IMR-90 (cell line): ENCODE data around the gene FCHSD2. TPM values are rescaled to one million over a fixed set of nuclear protein-coding genes. Genes with fewer than 3 reads are reported as not detected.

Experiments used
- ATAC-seq: fragments of 200-7000 bp; cut with Tn5 transposase; 2 replicates; pipeline ENCODE4 v1.9.1; 2020; ENCODE audit warnings: low read depth, mild to moderate bottlenecking, moderate library complexity
- BruUV-seq: library from RNA; stranded (reverse); fragments of 400-500 nt; replicated peaks from 2 replicates; lab custom pipeline; 2021; lab: Mats Ljungman, UMichigan
- CTCF ChIA-PET: fragments of 300-600 bp; formaldehyde crosslinking; extraction: SDS; loops from one replicate; lab custom pipeline; 2021; ENCODE audit warnings: antibody characterized with exemption; lab: Yijun Ruan, JAX
- POLR2A ChIA-PET: fragments of 300-600 bp; sonication (Branson Sonifier 250); formaldehyde crosslinking; loops from one replicate; lab custom pipeline; 2022; ENCODE audit warnings: antibody characterized with exemption; ENCODE audit not compliant: unreplicated experiment; lab: Charles Lee
- DNase-seq: peaks from one replicate; pipeline ENCODE4 v3.0.0; 2013
- H2AFZ ChIP-seq: replicated peaks from 2 replicates; pipeline ENCODE3; 2013; ENCODE audit warnings: low read length, mild to moderate bottlenecking; ENCODE audit not compliant: poor library complexity
- H2AK5ac ChIP-seq: 2 replicates; pipeline ENCODE4 v1.6.1; 2013; ENCODE audit warnings: low read depth, low read length, inconsistent platforms
- H2AK9ac ChIP-seq: replicated peaks from 2 replicates; pipeline ENCODE3; 2013; ENCODE audit warnings: mild to moderate bottlenecking, low read depth, low read length, moderate library complexity; ENCODE audit not compliant: poor library complexity
- H2BK120ac ChIP-seq: 2 replicates; pipeline ENCODE4 v1.6.1; 2013; ENCODE audit warnings: low read depth, low read length, inconsistent platforms
- H2BK15ac ChIP-seq: 3 replicates; pipeline ENCODE4 v1.6.1; 2013; ENCODE audit warnings: low read depth, low read length, inconsistent platforms
- H2BK20ac ChIP-seq: 2 replicates; pipeline ENCODE4 v1.6.1; 2013; ENCODE audit warnings: low read depth, mild to moderate bottlenecking, inconsistent platforms, low read length, moderate library complexity
- H2BK5ac ChIP-seq: 2 replicates; pipeline ENCODE4 v1.6.1; 2013; ENCODE audit warnings: mild to moderate bottlenecking, low read depth, low read length, inconsistent platforms; ENCODE audit not compliant: poor library complexity, severe bottlenecking
- H3K14ac ChIP-seq: replicated peaks from 2 replicates; pipeline ENCODE4 v1.6.1; 2013; ENCODE audit warnings: low read depth, low read length, inconsistent platforms
- H3K18ac ChIP-seq: 2 replicates; pipeline ENCODE4 v1.6.1; 2013; ENCODE audit warnings: low read depth, low read length, control low read depth
- H3K23ac ChIP-seq: 2 replicates; pipeline ENCODE4 v1.6.1; 2013; ENCODE audit warnings: low read depth, low read length, inconsistent platforms
- H3K27ac ChIP-seq: 2 replicates; pipeline ENCODE4 v1.5.1; 2013; ENCODE audit warnings: mild to moderate bottlenecking, control low read depth, low read length; ENCODE audit not compliant: insufficient read depth
- H3K27me3 ChIP-seq: 2 replicates; pipeline ENCODE4 v1.6.1; 2013; ENCODE audit warnings: low read length; ENCODE audit not compliant: control insufficient read depth, insufficient read depth
- H3K36me3 ChIP-seq: 2 replicates; pipeline ENCODE4 v1.6.1; 2013; ENCODE audit warnings: low read length, mixed read lengths; ENCODE audit not compliant: control insufficient read depth, insufficient read depth
- H3K4ac ChIP-seq: 2 replicates; pipeline ENCODE4 v1.6.1; 2013; ENCODE audit warnings: low read depth, low read length, inconsistent platforms
- H3K4me1 ChIP-seq: 2 replicates; pipeline ENCODE4 v1.6.1; 2013; ENCODE audit warnings: low read length, mixed read lengths; ENCODE audit not compliant: control insufficient read depth, insufficient read depth
- H3K4me2 ChIP-seq: 2 replicates; pipeline ENCODE4 v1.6.1; 2013; ENCODE audit warnings: low read depth, mild to moderate bottlenecking, control low read depth, low read length, moderate library complexity
- H3K4me3 ChIP-seq: 2 replicates; pipeline ENCODE4 v1.5.1; 2013; ENCODE audit warnings: low read depth, mild to moderate bottlenecking, control low read depth, low read length, moderate library complexity; ENCODE audit not compliant: insufficient read depth
- H3K56ac ChIP-seq: 2 replicates; pipeline ENCODE4 v1.6.1; 2013; ENCODE audit warnings: low read length, inconsistent platforms; ENCODE audit not compliant: insufficient read depth; ENCODE audit errors: extremely low read depth
- H3K79me1 ChIP-seq, 2 experiments: 2 replicates each; pipeline ENCODE4 v1.6.1; 2013; ENCODE audit warnings: low read length in 2 of 2, inconsistent platforms in 1 of 2, low read depth in 1 of 2
- H3K9ac ChIP-seq: 2 replicates; pipeline ENCODE4 v1.6.1; 2013; ENCODE audit warnings: low read depth, low read length, control low read depth
- H3K9me1 ChIP-seq: 2 replicates; pipeline ENCODE4 v1.6.1; 2013; ENCODE audit warnings: low read length, inconsistent platforms; ENCODE audit not compliant: insufficient read depth
- H3K9me3 ChIP-seq: 2 replicates; pipeline ENCODE4 v1.6.1; 2013; ENCODE audit warnings: low read length; ENCODE audit not compliant: control insufficient read depth, insufficient read depth
- H4K20me1 ChIP-seq: 2 replicates; pipeline ENCODE4 v1.6.1; 2013; ENCODE audit warnings: low read length, inconsistent platforms; ENCODE audit not compliant: insufficient read depth
- H4K5ac ChIP-seq: 2 replicates; pipeline ENCODE4 v1.6.1; 2013; ENCODE audit warnings: mild to moderate bottlenecking, low read depth, low read length, control low read depth
- H4K8ac ChIP-seq, 2 experiments: 2 replicates each; pipeline ENCODE4 v1.6.1; 2013; ENCODE audit warnings: low read depth in 2 of 2, low read length in 2 of 2, control low read depth in 1 of 2, inconsistent platforms in 1 of 2
- H4K91ac ChIP-seq: 2 replicates; pipeline ENCODE4 v1.6.1; 2013; ENCODE audit warnings: low read depth, low read length, inconsistent platforms; ENCODE audit not compliant: insufficient read depth
- CEBPB ChIP-seq: IDR thresholded peaks from 2 replicates; pipeline ENCODE4 v1.6.1; 2012; ENCODE audit warnings: low read depth, low read length, improper control_type of control experiment
- CHD1 ChIP-seq: IDR thresholded peaks from 2 replicates; pipeline ENCODE4 v1.6.1; 2012; ENCODE audit warnings: low read depth, low read length, improper control_type of control experiment
- CTCF ChIP-seq: conservative IDR thresholded peaks from 2 replicates; pipeline ENCODE4 v1.5.1; 2012; ENCODE audit warnings: mild to moderate bottlenecking, low read depth, low read length, improper control_type of control experiment
- MAFK ChIP-seq: IDR thresholded peaks from 2 replicates; pipeline ENCODE4 v1.6.1; 2012; ENCODE audit warnings: low read depth, low read length, improper control_type of control experiment
- POLR2A ChIP-seq: IDR thresholded peaks from 2 replicates; pipeline ENCODE4 v1.6.1; 2012; ENCODE audit warnings: mild to moderate bottlenecking, low read depth, low read length
- RCOR1 ChIP-seq: IDR thresholded peaks from 2 replicates; pipeline ENCODE4 v1.6.1; 2012; ENCODE audit warnings: mild to moderate bottlenecking, low read length, improper control_type of control experiment; ENCODE audit not compliant: insufficient replicate concordance
- RFX5 ChIP-seq: IDR thresholded peaks from 2 replicates; pipeline ENCODE4 v1.8.0; 2012; ENCODE audit warnings: low read depth, mild to moderate bottlenecking, low read length, moderate library complexity
- SMC3 ChIP-seq: fragments of 150-350 bp; IDR thresholded peaks from 2 replicates; pipeline ENCODE4 v1.6.1; 2016; ENCODE audit warnings: low read depth, mild to moderate bottlenecking, antibody characterized with exemption, low read length, moderate library complexity
- WGBS, 2 experiments: methylation state at CpG; one replicate each; pipeline versions ENCODE4 v1.1.5 to v1.1.7; 2013; ENCODE audit warnings: missing lambda C conversion rate in 2 of 2; ENCODE audit not compliant: insufficient read length in 1 of 2; ENCODE audit errors: extremely low coverage in 2 of 2; 5-methylcytosine and 5-hydroxymethylcytosine counted together
- dilution Hi-C: fragments of 300-500 bp; cut with HindIII; formaldehyde crosslinking; loops from one replicate; pipeline ENCODE4 v1.14.3; 2018; ENCODE audit warnings: low sequenced_read_pairs; ENCODE audit not compliant: unreplicated experiment
- in situ Hi-C: fragments of 300-500 bp; cut with MboI; formaldehyde crosslinking; loops from 3 replicates; pipeline ENCODE4 v1.14.3; 2019; ENCODE audit warnings: low sequenced_read_pairs, inconsistent platforms, mixed read lengths
- intact Hi-C: fragments of 100-400 bp; cut with micrococcal nuclease; formaldehyde crosslinking; loops from 2 replicates; pipeline ENCODE4 v1.10.0; 2022
- polyA plus RNA-seq, 3 experiments: library from polyadenylated mRNA; depleted of rRNA; stranded (reverse); fragments of >200 nt; gene quantifications; 2 replicates each; pipeline ENCODE4 v1.2.3, GENCODE V29; 2012; ENCODE audit warnings: low replicate concordance in 1 of 3
- total RNA-seq: library from RNA; depleted of rRNA; stranded (reverse); fragments of >200 nt; gene quantifications from 2 replicates; pipeline ENCODE4 v1.2.3, GENCODE V29; 2012

Gene FCHSD2
- total and polyA plus RNA-seq, 2 of the 4 experiments (the other 2 are of a cell fraction), result 5.9 to 18.7 TPM

- no peak overlapping the region for H2AK9ac ChIP-seq
- no peaks in the 10 kb centered on the region for H3K27me3 ChIP-seq
- no peak overlapping the region for H3K4me2 ChIP-seq
- H3K56ac ChIP-seq, result no peak overlapping the region
- H2AFZ ChIP-seq, result no peak overlapping the region
- no peak overlapping the region for H4K5ac ChIP-seq
- no peak for TF ChIP-seq CTCF
- TF ChIP-seq RFX5, result no peak
- TF ChIP-seq MAFK, result no peak
- no peak for TF ChIP-seq CEBPB
- TF ChIP-seq RCOR1, result no peak
- no peak for TF ChIP-seq CHD1
- TF ChIP-seq POLR2A, result no peak
- TF ChIP-seq SMC3, result no peak
- intact Hi-C loops (no loop called here), in situ Hi-C loops (no loop called here), dilution Hi-C loops (no loop called here)
- WGBS, 2 experiments, result 92% methylated on average over 2 of the region's 2 CpGs; no CpG with 5 or more reads in 1 of the 2 experiments
- BruUV-seq, result no TSS peak
- H3K79me1 ChIP-seq, result peaks cover 0 to 3% of the 10 kb centered on the region in 2 experiments; a peak in 3 of 4 replicates
- no peak overlapping the region for H2BK5ac ChIP-seq
- no peak overlapping the region for H4K8ac ChIP-seq
- H3K36me3 ChIP-seq, result peaks cover 6% of the 10 kb centered on the region
- H3K4me1 ChIP-seq, result no peaks in the 10 kb centered on the region
- no peak overlapping the region for H3K9ac ChIP-seq
- CTCF ChIA-PET, result no interaction called here
- 0 out of 2 replicates have a peak, but pooled peaks cover 4% of the 10 kb centered on the region for H3K9me1 ChIP-seq
- H3K18ac ChIP-seq, result no peak overlapping the region
- H2AK5ac ChIP-seq, result no peak overlapping the region
- no peak overlapping the region for H3K4me3 ChIP-seq
- H2BK20ac ChIP-seq, result no peak overlapping the region
- H3K14ac ChIP-seq, result no peak overlapping the region
- H3K23ac ChIP-seq, result no peak overlapping the region
- no peak overlapping the region for H3K4ac ChIP-seq
- H2BK15ac ChIP-seq, result no peak overlapping the region
- ATAC-seq, result no peak
- H4K91ac ChIP-seq, result no peak overlapping the region
- DNase-seq, result no peak
- no peak overlapping the region for H3K27ac ChIP-seq
- H2BK120ac ChIP-seq, result no peak overlapping the region
- H3K9me3 ChIP-seq, result no peaks in the 10 kb centered on the region
- H4K20me1 ChIP-seq, result no peaks in the 10 kb centered on the region
- POLR2A ChIA-PET, result interaction anchor here (0.6 kb wide), 1 partner anchor 25 kb away, joined by 5 read pairs; no protein-coding TSS in a partner anchor
Observed at GRCh38 chr11:72890881-72891280, 251.2 kb downstream of the FCHSD2 start.
